Esophagus muscularis mucosa (tissue), 3 donors: ENCODE results near the gene MACROD2.

Experiments used
- CTCF ChIP-seq, 3 experiments: fragments of 200-600 bp in 2 of 3; fragments of 450-650 bp in 1 of 3; sonication (generic) in 2 of 3; IDR thresholded peaks; one replicate each; pipeline ENCODE4 v1.5.1; 2017 to 2019; ENCODE audit warnings: antibody characterized with exemption in 3 of 3, mild to moderate bottlenecking in 2 of 3, moderate library complexity in 1 of 3
- EP300 ChIP-seq: sonication (generic); formaldehyde crosslinking; IDR thresholded peaks from one replicate; pipeline ENCODE4 v1.6.1; 2017; ENCODE audit warnings: antibody characterized with exemption

DNA sequence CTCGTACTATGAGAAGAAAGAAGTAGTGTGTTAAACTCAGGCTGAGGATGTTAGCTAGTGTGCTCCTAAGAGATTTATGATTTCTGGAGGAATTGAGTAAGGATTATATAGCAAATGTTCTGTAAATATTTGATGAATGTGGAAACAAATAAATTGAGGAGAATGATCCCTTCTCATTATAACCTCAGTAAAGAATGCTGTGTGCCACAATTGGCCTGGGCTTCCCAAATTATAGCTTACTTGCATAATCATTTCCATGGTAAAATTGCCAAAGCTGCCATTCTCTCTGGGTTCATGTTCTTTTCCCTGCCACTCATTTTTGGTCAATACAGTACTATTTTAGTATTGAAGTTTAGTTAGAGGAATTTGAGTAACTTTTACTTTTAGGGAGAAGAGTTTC is 213.6 kb downstream of the MACROD2 start:
- TF ChIP-seq CTCF (IDR thresholded peaks at IDR 0.05): no peak
- no peak for TF ChIP-seq EP300
